GM12865 (cell line): Measurements from ENCODE around the gene P4HA3.

Experiments used
- DNase-seq: peaks from one replicate; pipeline ENCODE4 v3.0.0; 2010; ENCODE audit warnings: low read depth
- H3K4me3 ChIP-seq: 2 replicates; pipeline ENCODE4 v1.5.1; 2011; ENCODE audit warnings: mild to moderate bottlenecking, low read depth, low read length, control low read depth
- CTCF ChIP-seq: IDR thresholded peaks from 2 replicates; pipeline ENCODE4 v1.5.1; 2011; ENCODE audit warnings: low read length, control low read depth, low read depth, inconsistent platforms; ENCODE audit not compliant: insufficient read depth; ENCODE audit errors: missing control alignments

Gene P4HA3

DNA sequence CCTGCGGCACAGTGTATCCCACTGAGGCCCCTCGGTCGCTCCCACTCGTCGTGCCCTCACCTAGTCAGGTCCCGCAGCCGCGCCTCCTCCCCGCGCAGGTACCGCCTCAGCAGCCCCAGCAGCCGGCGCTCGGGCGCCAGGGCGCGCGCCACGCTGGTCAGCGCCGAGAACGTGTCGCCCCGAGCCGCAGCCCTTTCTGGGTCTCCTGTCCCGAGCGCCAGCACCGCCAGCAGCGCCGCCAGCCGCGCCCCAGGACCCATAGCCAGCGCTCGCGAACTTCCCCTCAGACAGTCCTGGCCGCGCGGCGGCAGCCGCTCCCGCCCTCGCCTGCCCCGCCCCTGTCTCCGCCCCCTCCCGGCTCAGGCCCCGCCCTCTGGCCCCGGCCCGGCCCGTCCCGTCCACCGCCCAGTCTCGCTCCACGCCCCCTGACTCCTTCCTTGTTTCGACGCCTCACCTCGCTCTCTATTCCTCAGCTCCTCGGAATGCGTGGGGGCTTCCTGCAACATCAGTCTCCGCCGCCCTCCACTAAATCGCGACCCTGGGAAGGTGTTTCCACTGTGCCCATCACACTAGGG lies at the start of gene P4HA3:
TSS of gene P4HA3 (minus strand) at position 289 of the 575 bp plus-strand sequence. CDS start at position 260, 29 bp downstream.
- TF ChIP-seq CTCF: no peak
- DNase-seq: peak; percentile 18
- H3K4me3 ChIP-seq: no peak within 1 kb of the TSS

DNA sequence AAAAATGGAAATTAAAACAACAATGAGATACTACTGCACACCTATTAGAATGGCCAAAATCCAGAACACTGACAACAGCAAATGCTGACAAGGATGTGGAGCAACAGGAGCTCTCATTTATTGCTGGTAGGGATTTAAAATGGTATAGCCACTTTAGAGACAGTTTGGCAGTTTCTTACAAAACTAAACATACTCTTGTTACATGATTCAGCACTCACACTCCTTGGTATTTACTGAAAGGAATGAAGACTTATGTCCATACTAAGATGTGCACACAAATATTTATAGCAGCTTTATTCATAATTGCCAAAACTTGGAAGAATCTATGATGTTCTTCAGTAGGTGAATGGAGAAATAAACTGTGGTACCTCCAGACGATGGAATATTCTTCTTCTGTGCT lies 46.0 kb upstream of the P4HA3 start:
- no peak for TF ChIP-seq CTCF
- no peak overlapping the region for H3K4me3 ChIP-seq
- no peak for DNase-seq

GRCh38 chr11:74355626-74356025 lies 44.2 kb upstream of the P4HA3 start:
- no peak for TF ChIP-seq CTCF
- DNase-seq: no peak
- H3K4me3 ChIP-seq: no peak overlapping the region

- DNase-seq: no peak
- H3K4me3 ChIP-seq: no peak overlapping the region
- no peak for TF ChIP-seq CTCF
Observed at GRCh38 chr11:74354036-74354435, 42.6 kb upstream of the P4HA3 start.

GRCh38 chr11:74347381-74347780 lies 35.9 kb upstream of the P4HA3 start:
- no peak for TF ChIP-seq CTCF
- H3K4me3 ChIP-seq: no peak overlapping the region
- no peak for DNase-seq

DNA sequence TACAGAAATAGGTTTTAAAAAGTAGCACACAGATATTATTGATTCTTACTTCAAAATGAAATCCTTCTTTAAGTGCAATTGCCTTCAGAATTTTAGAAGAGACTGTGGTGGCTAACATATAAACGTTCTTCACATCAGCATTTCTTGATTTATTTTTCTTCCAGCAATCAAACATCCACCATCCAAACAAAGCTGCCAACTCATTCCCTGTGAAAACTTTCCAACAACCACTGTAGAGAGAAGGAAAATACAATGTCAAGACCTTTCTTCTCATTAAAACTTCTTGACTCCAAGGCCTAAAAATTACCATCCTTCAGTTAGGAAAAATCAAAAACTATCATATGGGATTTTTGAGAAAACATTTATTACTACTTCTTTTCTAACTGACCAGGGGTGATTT lies 34.0 kb upstream of the P4HA3 start:
- DNase-seq: no peak
- TF ChIP-seq CTCF: no peak
- no peak overlapping the region for H3K4me3 ChIP-seq

DNA sequence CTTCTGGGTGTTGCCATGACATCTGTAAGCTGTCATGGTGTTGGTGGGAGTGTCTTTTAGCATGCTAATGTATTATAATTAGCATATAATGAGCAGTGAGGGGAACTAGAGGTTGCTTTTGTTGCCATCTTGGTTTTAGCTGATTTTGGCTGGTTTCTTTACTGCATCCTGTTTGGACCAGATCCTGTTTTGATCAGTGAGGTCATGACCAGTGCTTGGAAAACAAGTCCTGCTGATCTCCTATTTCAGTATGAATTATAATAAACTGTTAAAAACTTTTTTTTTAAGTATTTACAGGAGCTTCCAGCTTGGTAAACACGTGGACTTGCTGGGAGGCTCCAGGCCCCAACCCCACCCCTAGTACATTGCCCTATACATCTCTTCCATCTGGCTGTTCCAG lies 30.5 kb upstream of the P4HA3 start:
- no peak for DNase-seq
- no peak overlapping the region for H3K4me3 ChIP-seq
- TF ChIP-seq CTCF: no peak
